Fibroblast of skin of back (primary cell): ENCODE results near the gene TUBB4A.
A peak's percentile ranks its signal among the peaks of the same experiment; 100 is the strongest.

ENCODE experiments used
- DNase-seq: peaks from one replicate; pipeline ENCODE4 v3.0.0-alpha.2; 2013

The TUBB4A gene

DNA sequence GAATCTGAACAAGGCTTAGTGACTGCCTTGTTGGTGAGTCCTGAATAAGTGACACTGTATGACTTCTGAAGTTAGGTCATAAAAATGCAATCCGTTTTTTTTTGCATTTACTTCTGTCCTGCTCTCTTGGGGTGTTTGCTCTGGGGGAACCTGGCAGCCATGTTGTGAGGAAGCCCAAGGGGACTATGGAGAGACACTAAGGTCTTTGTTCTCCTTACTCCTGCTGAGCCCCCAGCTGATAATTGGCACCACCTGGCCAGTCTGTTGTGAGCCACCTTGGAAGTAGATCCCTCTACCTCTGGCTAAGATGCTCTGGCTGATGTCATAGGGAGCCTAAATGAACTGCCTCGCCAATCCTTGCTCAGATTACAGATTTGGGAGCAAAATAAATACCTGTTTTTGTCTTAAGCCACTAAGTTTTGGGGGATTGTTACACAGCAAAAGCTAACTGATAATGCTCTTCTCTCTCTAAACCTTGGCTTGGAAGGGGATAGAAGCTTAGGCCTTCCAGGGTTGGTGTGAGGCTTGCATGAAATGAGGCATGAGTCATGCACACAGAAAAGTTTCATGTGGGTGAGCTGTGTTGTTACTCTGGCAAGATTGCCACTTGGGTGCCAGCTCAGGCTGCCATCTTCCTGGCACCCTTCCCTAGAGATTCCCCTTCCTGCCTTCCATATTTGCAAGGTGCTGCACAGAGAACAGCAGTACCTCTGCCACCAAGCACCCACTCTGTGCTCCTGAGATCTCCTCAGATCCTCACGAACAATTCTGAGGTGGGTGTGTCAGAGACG, 10.1 kb downstream of the TUBB4A start:
- DNase-seq, result no peak

- no peak for DNase-seq
These were observed 12.0 kb downstream of the TUBB4A start for GRCh38 chr19:6490134-6490533.

DNA sequence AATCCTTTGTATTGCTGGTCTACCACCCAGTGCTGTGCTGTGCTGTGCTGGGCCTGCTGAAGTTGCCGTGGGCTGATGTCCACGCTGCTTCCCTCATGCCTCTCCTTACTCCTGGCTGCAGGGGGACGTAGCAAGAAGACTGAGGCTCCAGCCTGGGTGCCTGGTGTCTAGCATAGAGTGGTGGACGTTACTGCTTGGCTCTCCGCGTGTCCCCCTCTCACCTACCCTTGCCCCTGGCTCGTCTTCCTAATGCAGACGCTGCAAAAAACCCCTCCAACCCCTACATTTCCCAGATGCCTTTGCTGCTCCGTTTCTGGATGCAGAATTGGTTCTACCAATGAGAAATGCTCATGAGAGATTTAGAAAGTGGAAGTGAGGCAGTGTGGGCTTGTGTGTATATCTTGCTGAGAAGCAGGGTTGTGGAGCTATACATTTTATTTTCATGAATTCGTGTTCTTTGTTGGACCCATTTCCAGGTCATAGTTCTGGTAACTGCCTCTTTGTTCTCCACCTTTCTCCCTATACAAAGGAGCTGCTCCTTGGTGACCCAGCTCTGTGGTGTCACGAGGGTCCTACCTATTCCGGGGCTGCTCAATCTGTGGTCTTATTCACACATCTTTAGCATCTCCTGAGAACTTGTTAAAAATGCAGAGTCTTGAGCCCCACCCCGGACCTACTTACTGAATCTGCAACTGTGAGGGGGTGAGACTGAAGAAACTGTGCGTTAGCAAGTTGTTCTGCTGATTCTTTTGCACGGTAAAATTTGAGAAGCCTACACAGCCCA, 12.6 kb downstream of the TUBB4A start:
- no peak for DNase-seq

GRCh38 chr19:6484831-6485230, 17.3 kb downstream of the TUBB4A start:
- no peak for DNase-seq

DNA sequence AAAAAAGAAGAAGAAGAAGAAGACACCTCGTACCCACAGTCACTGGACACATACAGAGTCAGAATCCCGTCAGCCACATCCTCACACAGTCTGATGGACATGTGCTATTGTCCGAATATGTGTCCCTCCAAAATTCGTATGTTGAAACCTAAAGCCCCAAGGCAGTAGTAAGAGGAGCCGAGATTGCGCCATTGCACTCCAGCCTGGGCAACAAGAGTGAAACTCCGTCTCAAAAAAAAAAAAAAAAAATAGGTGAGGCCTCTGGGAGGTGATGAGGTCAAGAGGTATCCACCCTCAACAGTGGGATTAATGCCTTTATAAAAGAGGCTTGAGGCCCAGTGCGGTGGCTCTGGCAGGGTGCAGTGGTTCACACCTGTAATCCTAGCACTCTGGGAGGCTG, 17.9 kb downstream of the TUBB4A start:
- no peak for DNase-seq

- DNase-seq, result no peak
These were observed 18.9 kb downstream of the TUBB4A start for GRCh38 chr19:6483235-6483634.

DNA sequence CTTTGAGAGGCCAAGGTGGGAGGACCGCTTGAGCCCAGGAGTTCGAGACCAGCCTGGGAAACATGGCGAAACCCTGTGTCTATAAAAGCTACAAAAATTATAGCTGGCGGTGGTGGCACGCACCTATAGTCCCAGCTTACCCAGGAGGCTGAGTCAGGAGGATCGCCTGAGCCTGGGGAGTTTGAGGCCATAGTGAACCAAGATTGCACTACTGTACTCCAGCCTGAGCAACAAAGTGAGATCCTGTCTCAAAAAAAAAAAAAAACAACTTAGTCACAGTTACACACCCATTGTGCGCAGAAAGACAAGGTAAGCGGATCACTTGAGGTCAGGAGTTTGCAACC, 19.8 kb downstream of the TUBB4A start:
- no peak for DNase-seq

GRCh38 chr19:6481541-6482342, 20.4 kb downstream of the TUBB4A start, which contains the start of gene DENND1C:
Gene DENND1C (minus strand): TSS chr19:6481787. CDS start chr19:6481695, 92 bp downstream.
- no peak for DNase-seq

DNA sequence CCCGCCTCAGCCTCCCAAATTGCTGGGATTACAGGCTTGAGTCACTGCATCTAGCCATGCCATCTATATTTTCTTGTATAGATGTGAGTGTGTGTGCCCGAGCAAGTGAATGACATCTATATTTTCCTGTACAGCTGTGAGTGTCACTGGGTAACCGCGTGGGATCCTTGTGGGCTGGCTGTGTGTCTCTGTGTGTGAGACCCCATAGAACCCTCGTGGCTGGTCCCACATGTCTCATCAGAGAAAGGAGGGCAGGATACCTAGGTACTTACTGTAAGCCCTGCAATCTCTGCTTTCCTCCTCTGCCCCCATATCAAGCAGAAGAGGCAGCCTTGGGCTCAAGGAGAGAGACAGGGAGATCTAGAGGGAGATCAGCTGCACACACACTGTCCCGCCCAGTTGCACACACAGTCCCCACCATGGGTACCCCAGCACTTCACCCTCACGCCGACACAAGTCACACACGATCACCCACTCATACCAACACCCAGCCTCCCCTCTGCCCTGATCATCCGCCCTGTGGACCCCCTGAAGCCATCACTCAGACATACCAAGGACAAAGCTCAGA, 21.2 kb downstream of the TUBB4A start:
- DNase-seq, result no peak

- DNase-seq, result no peak
These were observed 22.2 kb downstream of the TUBB4A start for GRCh38 chr19:6479836-6480398.

- DNase-seq, result no peak
These were observed 23.3 kb downstream of the TUBB4A start for GRCh38 chr19:6478815-6479214.

- no peak for DNase-seq
These were observed 25.1 kb downstream of the TUBB4A start for GRCh38 chr19:6476896-6477431.

DNA sequence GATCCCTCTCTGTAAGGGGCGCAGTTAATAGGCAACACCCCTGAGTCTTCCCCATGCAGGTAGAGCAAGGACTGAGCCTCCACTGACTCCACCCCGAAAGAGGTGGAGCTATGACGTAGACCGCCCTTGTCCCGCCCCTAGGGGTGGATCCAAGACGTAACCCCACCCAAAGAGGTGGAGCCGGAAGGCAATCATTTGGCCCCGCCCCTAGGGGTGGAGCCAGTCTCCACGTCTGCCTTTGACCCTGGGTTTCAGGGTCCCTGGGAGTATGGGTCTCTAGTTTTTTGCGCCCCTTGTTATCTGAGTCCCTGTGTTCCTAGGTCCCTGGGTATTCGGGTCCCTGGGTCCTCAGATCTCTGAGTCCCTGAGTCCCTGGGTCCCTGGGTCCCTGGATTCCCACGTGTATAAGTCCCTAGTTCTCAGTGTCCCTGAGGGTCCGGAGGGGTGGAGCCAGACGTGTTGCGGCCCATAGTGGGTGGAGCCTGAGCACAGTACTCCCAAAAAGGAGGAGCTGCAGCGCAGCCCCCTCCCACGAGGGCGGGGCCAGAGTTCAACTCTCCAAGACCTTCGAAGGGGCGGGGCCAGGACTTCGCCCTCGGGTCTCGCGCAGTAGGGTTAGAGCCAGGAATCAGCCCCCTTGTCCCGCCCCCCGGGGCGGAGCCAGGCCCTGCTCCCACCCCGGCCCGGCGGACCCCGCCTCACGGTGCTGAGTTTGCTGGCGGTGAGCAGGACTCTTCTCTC, 25.8 kb downstream of the TUBB4A start:
- DNase-seq, result peak; percentile 43

- no peak for DNase-seq
These were observed 26.6 kb downstream of the TUBB4A start for GRCh38 chr19:6475321-6476108.

DNA sequence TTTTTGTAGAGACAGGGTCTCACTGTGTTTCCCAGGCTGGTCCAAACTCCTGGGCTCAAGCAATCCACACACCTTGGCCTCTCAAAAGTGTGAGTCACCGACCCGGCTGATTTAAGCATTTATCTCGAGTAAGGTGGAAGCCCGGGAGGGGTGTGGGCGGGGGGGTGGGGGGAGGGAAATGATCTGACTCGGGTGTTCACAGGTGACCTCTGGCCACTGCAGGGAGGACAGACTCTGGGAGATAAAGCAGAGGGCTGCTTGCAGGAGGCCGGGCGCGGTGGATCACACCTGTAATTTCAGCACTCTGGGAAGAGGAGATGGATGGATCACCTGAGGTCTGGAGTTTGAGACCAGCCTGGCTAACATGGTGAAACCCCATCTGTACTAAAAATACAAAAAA, 28.5 kb downstream of the TUBB4A start:
- no peak for DNase-seq

DNA sequence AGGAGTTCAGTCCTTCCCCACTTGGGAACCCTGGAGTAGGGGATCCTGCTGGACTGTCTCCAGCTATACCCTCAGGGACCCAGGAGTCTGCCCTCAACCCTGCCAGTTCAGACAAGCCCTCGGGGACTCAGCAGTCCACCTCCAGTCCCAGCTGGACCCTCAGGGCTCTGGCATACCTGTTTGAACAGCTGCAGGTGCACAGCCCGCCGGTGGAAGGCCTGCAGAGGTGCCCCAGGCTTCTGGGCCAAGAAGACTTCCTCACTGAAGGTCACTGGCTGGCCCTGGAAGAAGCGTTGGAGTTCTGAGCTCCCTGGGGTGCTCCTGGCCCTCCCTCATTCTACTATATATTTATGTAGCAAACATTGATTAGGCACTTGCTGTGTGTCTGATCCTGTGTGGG, 29.4 kb downstream of the TUBB4A start:
- DNase-seq, result no peak

DNA sequence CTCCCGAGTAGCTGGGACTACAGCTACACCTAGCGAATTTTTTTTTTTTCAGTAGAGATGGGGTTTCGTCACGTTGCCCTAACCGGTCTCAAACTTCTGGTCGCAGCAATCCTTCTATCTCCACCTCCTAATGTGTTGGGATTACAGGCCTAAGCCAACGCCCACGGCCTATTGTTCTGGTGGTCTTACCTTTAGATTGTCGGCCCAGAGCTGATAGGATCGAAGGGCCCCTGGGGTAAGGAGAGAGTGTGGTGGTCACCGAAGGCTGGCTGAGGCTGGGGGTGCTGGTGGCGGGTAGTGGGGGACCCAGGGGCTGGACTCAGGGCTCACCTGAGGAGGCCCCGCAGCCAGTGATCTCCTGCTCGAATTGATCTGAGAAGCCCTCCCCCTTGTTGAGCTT, 31.0 kb downstream of the TUBB4A start:
- no peak for DNase-seq

DNA sequence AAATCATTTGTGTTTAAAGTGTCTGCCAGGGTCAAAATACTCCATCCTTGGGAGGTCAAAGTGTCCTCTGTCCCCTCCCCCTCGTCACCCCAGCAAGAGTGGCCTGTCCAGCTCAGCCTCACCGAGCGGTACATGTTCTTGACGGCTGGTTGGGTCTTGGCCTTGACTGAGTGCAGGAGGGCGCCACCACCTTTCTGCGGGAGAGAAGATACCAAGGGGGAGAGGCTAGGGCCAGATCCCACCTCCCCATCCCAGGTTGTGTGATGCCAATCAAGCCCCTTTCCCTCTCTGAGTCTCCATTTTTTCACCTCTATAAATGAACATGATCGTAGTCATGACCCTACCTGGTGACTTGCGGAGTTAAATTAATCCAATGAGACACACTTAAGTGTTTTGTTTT, 31.9 kb downstream of the TUBB4A start:
- no peak for DNase-seq

- DNase-seq, result no peak
These were observed 34.7 kb downstream of the TUBB4A start for GRCh38 chr19:6467384-6467783.

- DNase-seq, result no peak
These were observed 35.4 kb downstream of the TUBB4A start for GRCh38 chr19:6466526-6467248.
